Chondrocyte (in vitro differentiated cells): ENCODE data around the gene LRP3. TPM values are rescaled to one million over a fixed set of nuclear protein-coding genes. Genes with fewer than 3 reads are reported as not detected.

Experiments
- DNase-seq: peaks from one replicate; pipeline ENCODE4 v3.0.0; 2021; ENCODE audit warnings: mixed read lengths, low spot score
- H3K27ac Mint-ChIP-seq: one replicate; pipeline ENCODE4 v1.8.0; 2021; ENCODE audit warnings: mild to moderate bottlenecking, moderate library complexity, mixed read lengths; ENCODE audit not compliant: unreplicated experiment
- H3K27me3 Mint-ChIP-seq: 2 replicates; pipeline ENCODE4 v1.8.0; 2021; ENCODE audit warnings: low read depth, mixed read lengths
- H3K36me3 Mint-ChIP-seq: 2 replicates; pipeline ENCODE4 v1.8.0; 2021; ENCODE audit warnings: low read depth, mixed read lengths
- H3K4me1 Mint-ChIP-seq: 2 replicates; pipeline ENCODE4 v1.8.0; 2021; ENCODE audit warnings: low read depth, mild to moderate bottlenecking, mixed read lengths
- H3K4me3 Mint-ChIP-seq: one replicate; pipeline ENCODE4 v1.8.0; 2021; ENCODE audit warnings: mild to moderate bottlenecking, moderate library complexity, mixed read lengths; ENCODE audit not compliant: unreplicated experiment
- H3K9me3 Mint-ChIP-seq: 2 replicates; pipeline ENCODE4 v1.8.0; 2021; ENCODE audit warnings: low read depth, mixed read lengths
- CTCF ChIP-seq: fragments of 200-600 bp; sonication (generic); IDR thresholded peaks from 2 replicates; pipeline ENCODE4 v1.5.0; 2021; ENCODE audit warnings: antibody characterized with exemption, mild to moderate bottlenecking, moderate library complexity
- total RNA-seq: library from RNA; stranded (reverse); gene quantifications from 3 replicates; pipeline ENCODE4 v1.2.1, GENCODE V29; 2021

The LRP3 gene
- total RNA-seq, 1 donor from 2014 or later: 33.2 TPM

- peaks cover 8% of the 10 kb centered on the region for H3K4me1 Mint-ChIP-seq
- peak overlapping the region; percentile 80 for H3K4me3 Mint-ChIP-seq
- H3K27ac Mint-ChIP-seq: peak overlapping the region; percentile 41
- TF ChIP-seq CTCF: no peak
- H3K27me3 Mint-ChIP-seq: peaks cover 9% of the 10 kb centered on the region
- DNase-seq: no peak
- peaks cover 2% of the 10 kb centered on the region for H3K36me3 Mint-ChIP-seq
- no peaks in the 10 kb centered on the region for H3K9me3 Mint-ChIP-seq
These were observed 935 bp downstream of the LRP3 start for GRCh38 chr19:33194886-33195644.

GRCh38 chr19:33195645-33196347 is 1.7 kb downstream of the LRP3 start:
- Mint-ChIP-seq H3K27me3 (peaks cover 3% of the 10 kb centered on the region), H3K4me3 (peak overlapping the region; percentile 80), H3K4me1 (peaks cover 8% of the 10 kb centered on the region), H3K27ac (no peak overlapping the region), H3K9me3 (no peaks in the 10 kb centered on the region), H3K36me3 (peaks cover 2% of the 10 kb centered on the region)
- TF ChIP-seq CTCF: no peak
- DNase-seq: no peak

- no peaks in the 10 kb centered on the region for H3K9me3 Mint-ChIP-seq
- H3K27me3 Mint-ChIP-seq: peaks cover under 1% of the 10 kb centered on the region
- peaks cover 2% of the 10 kb centered on the region for H3K36me3 Mint-ChIP-seq
- DNase-seq: no peak
- H3K4me1 Mint-ChIP-seq: peaks cover 8% of the 10 kb centered on the region
- no peak overlapping the region for H3K27ac Mint-ChIP-seq
- TF ChIP-seq CTCF: no peak
- no peak overlapping the region for H3K4me3 Mint-ChIP-seq
These were observed 2.5 kb downstream of the LRP3 start for GRCh38 chr19:33196446-33197193.

- DNase-seq: peak; percentile 90
- TF ChIP-seq CTCF: no peak
- Mint-ChIP-seq H3K4me1 (peaks cover 8% of the 10 kb centered on the region), H3K4me3 (no peak overlapping the region), H3K27me3 (no peaks in the 10 kb centered on the region), H3K9me3 (no peaks in the 10 kb centered on the region), H3K27ac (no peak overlapping the region), H3K36me3 (peaks cover 2% of the 10 kb centered on the region)
These were observed 3.5 kb downstream of the LRP3 start for GRCh38 chr19:33197591-33198000.

GRCh38 chr19:33198169-33198568 is 4.0 kb downstream of the LRP3 start:
- Mint-ChIP-seq H3K9me3 (no peaks in the 10 kb centered on the region), H3K27ac (no peak overlapping the region), H3K4me3 (no peak overlapping the region), H3K4me1 (peaks cover 8% of the 10 kb centered on the region), H3K27me3 (no peaks in the 10 kb centered on the region), H3K36me3 (peaks cover 7% of the 10 kb centered on the region)
- TF ChIP-seq CTCF: no peak
- DNase-seq: no peak
